ENCODE data around the gene SH3BP2. TPM values are rescaled to one million over a fixed set of nuclear protein-coding genes. Genes with fewer than 3 reads are reported as not detected.

Gene SH3BP2
- total RNA-seq, 2 experiments from 2014 or later, result 10.9 to 31.6 TPM

DNA sequence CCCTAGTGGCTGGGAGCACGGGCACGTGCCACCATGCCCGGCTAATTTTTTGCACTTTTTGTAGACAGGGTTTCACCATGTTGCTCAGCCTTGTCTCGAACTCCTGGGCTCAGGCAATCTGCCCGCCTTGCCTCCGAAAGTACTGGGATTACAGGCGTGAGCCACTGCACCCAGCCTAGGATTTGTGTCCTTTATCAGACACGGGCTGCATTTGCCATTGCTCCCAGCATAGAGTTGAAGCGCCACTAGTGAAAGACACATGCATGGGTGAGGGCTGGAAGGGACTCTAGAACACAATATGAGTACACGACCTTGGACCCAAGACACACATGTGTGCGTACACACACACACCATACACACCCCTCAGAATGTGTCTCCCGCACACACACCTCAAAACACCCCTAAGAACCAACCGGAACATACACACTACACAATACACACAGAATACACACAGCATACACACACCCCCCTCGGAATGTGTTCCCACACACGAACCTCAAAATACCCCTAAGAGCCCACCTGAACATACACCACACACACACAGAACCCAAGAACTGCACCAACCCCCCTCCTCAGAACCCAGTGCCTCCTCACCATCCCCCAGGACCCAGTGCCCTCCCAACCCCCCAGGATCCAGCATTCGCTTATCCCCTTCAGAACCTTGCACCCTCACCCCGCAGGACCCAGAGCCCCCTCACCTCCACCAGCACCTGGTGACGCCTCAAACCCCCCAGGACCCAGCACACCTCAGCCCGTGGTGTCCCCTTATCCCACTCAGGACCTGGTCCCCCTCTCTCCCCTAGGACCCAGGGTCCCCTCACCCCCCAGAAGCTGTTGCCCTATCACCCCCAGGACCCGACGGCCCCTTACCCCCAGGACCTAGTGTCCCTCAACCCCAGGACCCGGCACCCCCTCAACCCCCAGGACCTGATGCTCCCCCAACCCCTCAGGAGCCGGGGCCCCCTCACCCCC is 37.8 kb upstream of the SH3BP2 start:
- TF ChIP-seq, protein P1, sequence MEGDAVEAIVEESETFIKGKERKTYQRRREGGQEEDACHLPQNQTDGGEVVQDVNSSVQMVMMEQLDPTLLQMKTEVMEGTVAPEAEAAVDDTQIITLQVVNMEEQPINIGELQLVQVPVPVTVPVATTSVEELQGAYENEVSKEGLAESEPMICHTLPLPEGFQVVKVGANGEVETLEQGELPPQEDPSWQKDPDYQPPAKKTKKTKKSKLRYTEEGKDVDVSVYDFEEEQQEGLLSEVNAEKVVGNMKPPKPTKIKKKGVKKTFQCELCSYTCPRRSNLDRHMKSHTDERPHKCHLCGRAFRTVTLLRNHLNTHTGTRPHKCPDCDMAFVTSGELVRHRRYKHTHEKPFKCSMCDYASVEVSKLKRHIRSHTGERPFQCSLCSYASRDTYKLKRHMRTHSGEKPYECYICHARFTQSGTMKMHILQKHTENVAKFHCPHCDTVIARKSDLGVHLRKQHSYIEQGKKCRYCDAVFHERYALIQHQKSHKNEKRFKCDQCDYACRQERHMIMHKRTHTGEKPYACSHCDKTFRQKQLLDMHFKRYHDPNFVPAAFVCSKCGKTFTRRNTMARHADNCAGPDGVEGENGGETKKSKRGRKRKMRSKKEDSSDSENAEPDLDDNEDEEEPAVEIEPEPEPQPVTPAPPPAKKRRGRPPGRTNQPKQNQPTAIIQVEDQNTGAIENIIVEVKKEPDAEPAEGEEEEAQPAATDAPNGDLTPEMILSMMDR (conservative IDR thresholded peaks at IDR 0.05; ENCODE audit: low read length), result no peak
- TF ChIP-seq EZH2phosphoT487 (IDR thresholded peaks at IDR 0.05; ENCODE audit: borderline replicate concordance, low read depth, low read length), result no peak
- POLR2A ChIA-PET, result interaction anchor here (1.2 kb wide), 1 partner anchor 31 kb away, joined by 3 read pairs; no protein-coding TSS in a partner anchor
- no peaks in the 10 kb centered on the region for H4K20me1 ChIP-seq (ENCODE audit: insufficient read depth, low read length)
- H2AFZ ChIP-seq (ENCODE audit: low read length), result peak overlapping the region; percentile 18; the same call in 1 of the 2 replicates
- no peak for DNase-seq (ENCODE audit: low spot score)
- peak overlapping the region; percentile 79 for H3K4me2 ChIP-seq (ENCODE audit: low read length)
- no peaks in the 10 kb centered on the region for H3K9me3 ChIP-seq (ENCODE audit: low read length)
- H3K27ac ChIP-seq (ENCODE audit: low read depth, low read length, poor library complexity, severe bottlenecking), result no peak overlapping the region
- CTCF ChIA-PET (ENCODE audit: unreplicated experiment), result interaction anchor here (0.6 kb wide), 1 partner anchor 219 kb away, joined by 3 read pairs; no protein-coding TSS in a partner anchor
- peak overlapping the region; percentile 94 for H3K4me3 ChIP-seq (ENCODE audit: low read depth, low read length, poor library complexity, severe bottlenecking)
- BruUV-seq (replicated peaks), result no TSS peak
- H3K36me3 ChIP-seq (ENCODE audit: insufficient read depth, low read length), result no peaks in the 10 kb centered on the region
- H3K79me2 ChIP-seq (ENCODE audit: insufficient read depth, low read depth, low read length), result peaks cover 6% of the 10 kb centered on the region; the same call in 1 of the 2 replicates
- H3K9me2 ChIP-seq (ENCODE audit: insufficient read depth, low read length), result no peaks in the 10 kb centered on the region
- intact Hi-C loops (cut with micrococcal nuclease; ENCODE audit: unreplicated experiment), result no loop called here
- peaks cover 12% of the 10 kb centered on the region for H3K4me1 ChIP-seq (ENCODE audit: insufficient read depth, low read length, poor library complexity, severe bottlenecking)

DNA sequence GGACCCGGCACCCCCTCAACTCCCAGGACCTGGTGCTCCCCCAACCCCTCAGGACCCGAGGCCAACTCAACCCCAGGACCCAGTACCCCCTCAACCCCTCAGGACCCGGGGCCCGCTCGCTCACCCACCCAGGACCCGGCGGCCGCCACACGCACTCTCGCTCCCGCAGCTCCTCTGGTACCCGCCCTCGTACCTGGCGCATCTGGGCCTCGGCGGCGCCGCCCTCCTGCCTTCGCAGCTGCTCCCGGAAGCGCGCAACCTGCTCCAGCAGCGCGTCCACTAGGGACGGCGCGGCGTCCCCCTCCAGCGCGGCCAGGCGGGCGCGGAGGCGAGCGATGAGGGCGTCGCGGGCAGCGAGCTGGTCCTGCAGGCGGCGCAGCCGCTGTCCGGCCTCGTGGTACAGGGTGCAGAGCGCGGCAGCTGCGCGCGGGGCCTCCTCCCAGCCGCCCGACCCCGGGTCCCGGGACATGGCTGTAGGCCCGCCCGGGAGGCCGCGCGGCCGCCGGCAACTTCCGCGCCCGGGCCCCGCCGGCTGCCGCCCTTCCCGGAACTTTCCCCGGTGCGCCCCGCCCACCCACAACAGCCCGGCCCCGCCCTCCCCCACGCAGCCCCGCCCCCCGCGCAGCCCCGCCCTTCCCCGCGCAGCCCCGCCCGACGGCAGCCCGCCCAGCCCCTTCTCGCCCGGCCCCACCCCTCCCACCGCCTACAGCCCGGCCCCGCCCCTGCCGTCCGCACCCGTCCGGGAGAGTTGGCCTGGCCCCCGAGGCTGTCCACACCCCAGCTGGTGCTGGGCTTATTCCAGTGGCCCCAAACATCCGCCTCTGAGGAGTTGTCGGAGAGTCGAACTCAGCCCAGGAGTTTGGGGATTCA is 36.8 kb upstream of the SH3BP2 start, which contains the start of gene TNIP2:
TNIP2 (minus strand) TSS at position 516 of the 870 bp plus-strand sequence; CDS start at position 469, 47 bp downstream.
- BruUV-seq (replicated peaks), result no TSS peak
- POLR2A ChIA-PET, result interaction anchor here (1.2 kb wide), 1 partner anchor 30 kb away, joined by 3 read pairs; no protein-coding TSS in a partner anchor
- TF ChIP-seq, protein P1 (conservative IDR thresholded peaks at IDR 0.05; ENCODE audit: low read length), result no peak
- TF ChIP-seq EZH2phosphoT487 (IDR thresholded peaks at IDR 0.05; ENCODE audit: borderline replicate concordance, low read depth, low read length), result no peak
- peak within 1 kb of the TSS; percentile 79 for H3K4me2 ChIP-seq (ENCODE audit: low read length)
- intact Hi-C loops (cut with micrococcal nuclease; ENCODE audit: unreplicated experiment), result no loop called here
- H3K79me2 ChIP-seq (ENCODE audit: insufficient read depth, low read depth, low read length), result peaks cover 6% of the 10 kb centered on the region; the same call in 1 of the 2 replicates
- no peaks in the 10 kb centered on the region for H3K36me3 ChIP-seq (ENCODE audit: insufficient read depth, low read length)
- CTCF ChIA-PET (ENCODE audit: unreplicated experiment), result interaction anchor here (0.6 kb wide), 1 partner anchor 220 kb away, joined by 3 read pairs; no protein-coding TSS in a partner anchor
- H3K9me2 ChIP-seq (ENCODE audit: insufficient read depth, low read length), result no peaks in the 10 kb centered on the region
- no peaks in the 10 kb centered on the region for H4K20me1 ChIP-seq (ENCODE audit: insufficient read depth, low read length)
- H3K27ac ChIP-seq (ENCODE audit: low read depth, low read length, poor library complexity, severe bottlenecking), result no peak within 1 kb of the TSS
- H2AFZ ChIP-seq (ENCODE audit: low read length), result peak within 1 kb of the TSS; percentile 64; the same call in 1 of the 2 replicates
- peak within 1 kb of the TSS; percentile 94 for H3K4me3 ChIP-seq (ENCODE audit: low read depth, low read length, poor library complexity, severe bottlenecking)
- DNase-seq (ENCODE audit: low spot score), result peak; percentile 80
- peaks cover 12% of the 10 kb centered on the region for H3K4me1 ChIP-seq (ENCODE audit: insufficient read depth, low read length, poor library complexity, severe bottlenecking)
- H3K9me3 ChIP-seq (ENCODE audit: low read length), result no peaks in the 10 kb centered on the region

Measured in OCI-LY7 (cell line).